ENCODE data around the gene GAMT. TPM values are rescaled to one million over a fixed set of nuclear protein-coding genes. Genes with fewer than 3 reads are reported as not detected.
"Not testable (repeated sequence)": the region's sequence is repeated elsewhere in the genome, so short reads cannot be mapped to it uniquely, and the experiment has no call there.

The GAMT gene
- polyA plus RNA-seq (ENCODE audit: insufficient read length), result 218 TPM

GRCh38 chr19:1401138-1401888 lies at the start of gene GAMT:
Gene GAMT (minus strand): TSS chr19:1401542. CDS start chr19:1401476, 66 bp downstream.
- DNase-seq (ENCODE audit: low read depth), result no peak

DNA sequence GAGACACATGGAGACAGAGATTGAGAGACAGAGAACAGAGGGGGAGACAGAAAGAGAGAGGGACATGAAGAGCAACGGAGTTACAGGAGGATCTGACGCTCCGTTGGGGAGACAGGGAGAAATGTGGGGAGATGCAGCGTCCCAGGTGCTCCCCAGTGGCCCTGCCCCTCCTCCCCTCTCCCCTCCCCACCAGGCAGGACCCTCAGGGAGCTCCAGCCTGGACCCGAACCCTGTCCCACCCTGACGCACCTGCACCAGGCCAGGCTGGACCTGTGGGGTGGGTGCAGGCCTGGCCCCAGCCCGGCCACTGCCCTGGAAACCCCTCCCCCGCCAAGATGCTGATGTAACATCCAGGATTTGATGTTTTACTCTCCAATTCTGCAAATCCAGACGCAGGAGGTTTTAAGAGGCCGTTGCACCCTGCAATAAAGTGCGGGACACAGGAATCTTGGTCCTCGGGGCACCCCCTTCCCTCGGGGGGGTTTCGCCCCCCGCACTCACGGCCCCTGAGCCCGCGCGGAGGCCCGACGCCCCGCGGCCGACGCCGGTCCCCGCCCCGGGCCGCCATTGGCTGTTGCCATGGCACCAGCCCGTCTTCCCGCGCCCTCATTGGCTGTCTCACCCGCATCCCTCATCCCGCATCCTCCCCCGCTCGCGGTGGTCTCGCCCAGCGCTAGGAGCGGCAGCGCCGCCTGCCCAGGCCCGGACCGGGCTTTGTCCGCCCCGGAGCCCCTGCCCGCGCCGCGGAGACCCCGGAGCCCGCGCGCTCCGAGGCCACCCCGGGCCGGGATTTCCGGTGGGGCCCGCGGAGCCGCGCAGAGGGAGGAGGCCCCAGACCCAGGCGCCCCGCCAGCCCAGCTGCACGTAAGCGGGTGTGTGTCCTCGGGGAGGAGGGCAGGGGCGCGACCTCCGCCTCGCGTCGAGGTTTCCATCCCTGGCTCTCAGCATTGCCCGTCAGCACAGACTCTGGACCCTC lies 48.4 kb upstream of the GAMT start, which contains the start of gene APC2:
Gene APC2 (plus strand): TSS at position 655 of the 976 bp plus-strand sequence. CDS start 2,881 bp downstream, outside the sequence.
- DNase-seq (ENCODE audit: low read depth), result no peak

DNA sequence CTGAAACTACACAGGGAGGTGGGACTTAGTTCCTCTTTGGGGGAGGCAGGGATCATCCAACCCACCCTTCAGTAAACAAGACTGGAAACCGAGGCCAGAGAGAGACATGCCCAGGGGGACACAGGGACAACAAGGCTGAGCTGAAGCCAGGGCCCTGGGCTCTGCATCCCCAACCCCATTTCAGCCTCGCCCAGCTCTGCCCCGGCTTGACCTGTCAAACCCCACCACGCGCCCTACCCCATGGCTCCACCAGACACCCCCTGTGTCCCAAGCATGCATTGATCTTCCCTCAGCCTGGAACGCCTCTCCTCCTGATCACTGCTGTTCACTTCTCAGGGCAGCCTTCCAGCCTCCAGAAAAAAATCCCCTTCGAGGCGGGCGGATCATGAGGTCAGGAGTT lies 46.6 kb upstream of the GAMT start:
- no peak for DNase-seq (ENCODE audit: low read depth)

GRCh38 chr19:1447504-1447903 lies 46.2 kb upstream of the GAMT start:
- no peak for DNase-seq (ENCODE audit: low read depth)

DNA sequence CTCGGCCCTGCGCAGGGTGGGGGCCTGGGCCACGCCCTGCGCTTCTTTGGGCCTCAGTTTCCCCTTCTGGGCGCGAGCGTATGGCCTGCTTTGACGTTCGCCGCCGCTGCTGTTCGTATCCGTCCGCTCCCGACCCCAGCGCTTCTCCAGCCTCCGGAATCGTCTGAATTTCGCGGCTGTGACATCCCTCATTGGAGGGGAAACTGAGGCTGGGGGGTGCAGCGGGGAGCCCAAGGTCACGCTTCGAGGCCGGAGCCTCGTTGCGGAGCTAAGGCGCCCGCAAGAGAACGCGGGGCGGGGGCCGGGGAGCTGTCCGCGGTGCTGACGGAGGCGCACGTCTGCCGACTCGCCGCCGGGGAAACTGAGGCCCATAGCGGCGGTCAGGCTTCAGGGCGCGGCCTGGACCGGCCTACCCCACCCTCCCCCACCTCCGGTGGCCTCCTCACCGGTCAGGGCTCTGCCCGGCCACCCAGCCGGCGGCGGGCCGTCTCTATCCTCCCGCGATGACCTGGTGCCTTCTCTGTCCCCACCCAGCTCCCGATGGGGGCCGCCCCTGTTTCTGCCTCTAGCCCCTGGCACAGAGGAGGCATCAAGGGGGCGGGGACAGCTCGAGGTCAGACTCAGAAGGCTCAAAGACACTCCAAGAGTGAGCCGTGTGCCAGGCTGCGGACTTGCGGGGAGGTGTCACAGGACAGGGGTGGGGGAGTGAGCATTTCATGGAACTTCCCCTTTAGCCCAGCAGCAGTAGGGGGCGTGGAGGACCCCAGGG lies 45.6 kb upstream of the GAMT start:
- no peak for DNase-seq (ENCODE audit: low read depth)

GRCh38 chr19:1445932-1446712 lies 44.8 kb upstream of the GAMT start:
- DNase-seq (ENCODE audit: low read depth), result no peak

- no peak for DNase-seq (ENCODE audit: low read depth)
Observed at GRCh38 chr19:1445185-1445931, 44.0 kb upstream of the GAMT start.

GRCh38 chr19:1441677-1442438 lies 40.5 kb upstream of the GAMT start:
- DNase-seq (ENCODE audit: low read depth), result no peak

DNA sequence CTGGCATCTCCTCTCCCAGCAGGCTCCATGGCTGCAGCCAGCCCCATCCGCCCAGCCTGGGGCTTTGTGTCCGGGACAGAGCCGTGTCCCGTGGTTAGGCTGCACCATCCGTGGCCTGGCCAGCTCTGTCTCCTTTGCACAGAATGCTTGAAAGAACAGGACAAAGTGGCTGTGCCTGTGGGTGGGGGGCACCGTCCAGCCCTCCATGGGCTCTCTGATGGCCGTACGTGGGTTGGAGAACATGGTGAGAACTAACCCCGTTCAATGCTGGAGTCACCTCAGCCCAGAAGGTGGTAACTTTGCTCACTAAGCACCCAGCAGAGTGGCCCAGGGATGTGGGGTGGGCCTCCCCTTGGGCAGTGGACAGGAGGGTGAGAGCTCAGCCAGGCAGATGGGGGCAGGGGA lies 39.7 kb upstream of the GAMT start:
- no peak for DNase-seq (ENCODE audit: low read depth)

DNA sequence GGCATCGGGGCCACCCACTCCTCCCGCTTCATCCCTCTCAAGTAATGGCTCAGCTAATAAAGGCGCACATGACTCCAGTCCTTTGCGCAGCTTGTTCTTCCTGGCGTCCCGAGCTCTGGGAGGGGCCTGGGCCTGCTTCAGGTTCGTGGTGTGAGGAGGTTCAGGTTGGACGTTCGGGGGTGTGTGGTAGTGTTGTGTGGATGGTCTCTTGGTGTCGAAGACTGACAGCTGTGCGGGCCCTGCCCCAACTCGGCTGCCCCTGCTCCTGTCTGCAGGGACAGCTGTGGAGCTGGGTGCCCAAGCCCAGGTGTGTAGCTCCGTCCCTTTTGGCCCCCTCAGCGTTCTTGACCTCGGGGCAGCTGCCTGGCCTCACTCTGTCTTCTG lies 39.1 kb upstream of the GAMT start:
- no peak for DNase-seq (ENCODE audit: low read depth)

- DNase-seq (ENCODE audit: low read depth), result not testable (repeated sequence)
Observed at GRCh38 chr19:1439525-1440417, 38.4 kb upstream of the GAMT start.

GRCh38 chr19:1438933-1439354 lies 37.6 kb upstream of the GAMT start:
- DNase-seq (ENCODE audit: low read depth), result no peak

GRCh38 chr19:1438035-1438932 lies 36.9 kb upstream of the GAMT start, which contains the start of gene RPS15:
Gene RPS15 (plus strand): TSS chr19:1438396. CDS start chr19:1438426, 30 bp downstream.
- peak; percentile 89 for DNase-seq (ENCODE audit: low read depth)

DNA sequence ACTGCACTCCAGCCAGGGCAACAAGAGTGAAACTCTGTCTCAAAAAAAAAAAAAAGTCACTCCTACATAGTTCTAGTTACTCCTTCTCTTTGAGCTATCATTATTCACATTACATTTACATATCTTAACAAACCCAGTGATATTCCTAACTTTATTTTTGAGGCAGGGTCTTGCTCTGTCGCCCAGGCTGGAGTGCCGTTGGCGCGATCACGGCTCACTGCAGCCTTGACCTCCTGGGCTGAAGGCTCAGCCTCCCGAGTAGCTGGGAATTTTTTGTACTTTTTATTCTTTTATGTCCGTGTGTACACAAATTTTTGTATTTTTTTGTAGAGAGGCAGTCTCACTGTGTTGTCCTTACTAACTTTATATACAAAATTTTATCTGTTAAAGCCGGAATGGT lies 36.3 kb upstream of the GAMT start:
- DNase-seq (ENCODE audit: low read depth), result no peak

DNA sequence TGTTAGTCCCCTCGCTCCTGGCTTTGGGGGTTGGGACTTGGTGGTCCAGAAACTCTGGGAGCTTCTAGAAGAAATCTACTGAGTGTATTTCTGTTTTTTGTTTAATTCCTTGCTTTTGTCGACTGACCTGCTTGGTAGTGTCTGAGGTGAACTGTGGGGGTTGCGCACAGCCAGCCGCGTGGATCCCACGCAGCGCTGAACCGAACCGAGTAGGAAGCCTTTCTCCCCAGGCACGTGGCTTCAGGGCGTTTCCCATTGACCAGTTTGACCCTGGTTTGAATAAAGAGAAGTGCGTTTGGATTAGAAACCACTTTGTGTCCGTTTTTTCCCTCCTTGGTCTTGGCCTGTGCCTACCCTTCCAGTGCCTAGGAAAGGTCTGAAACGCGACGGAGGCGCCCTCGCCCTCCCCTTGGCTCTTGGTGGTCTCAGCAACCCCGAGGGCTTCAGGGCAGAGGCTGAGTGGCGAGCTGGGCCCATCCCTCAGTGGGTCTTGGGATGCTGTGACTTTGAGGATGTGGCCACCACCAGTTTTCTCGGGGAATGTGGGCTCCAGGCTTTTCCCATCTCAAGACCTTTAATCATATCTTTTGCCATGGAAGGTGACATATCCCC lies 34.1 kb upstream of the GAMT start:
- DNase-seq (ENCODE audit: low read depth), result no peak

DNA sequence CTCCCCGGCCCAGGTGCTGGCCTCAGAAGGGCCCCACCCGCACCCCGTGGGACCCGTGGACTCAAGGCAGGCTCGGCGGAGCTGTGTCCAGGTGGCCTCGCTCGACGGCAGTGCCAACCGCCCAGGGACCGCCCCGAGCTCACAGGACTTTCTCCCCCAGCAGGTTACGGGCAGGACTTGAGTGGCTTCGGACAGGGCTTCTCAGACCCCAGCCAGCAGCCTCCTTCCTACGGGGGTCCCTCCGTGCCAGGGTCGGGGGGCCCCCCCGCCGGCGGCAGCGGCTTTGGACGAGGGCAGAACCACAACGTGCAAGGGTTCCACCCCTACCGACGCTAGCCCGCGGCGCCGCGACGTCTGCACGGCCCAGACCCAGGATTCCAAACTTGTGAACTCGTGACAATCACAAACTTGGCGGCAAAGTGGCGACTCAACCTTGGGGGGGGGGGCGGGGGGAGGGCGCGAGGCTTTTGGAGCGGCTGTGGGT lies 33.3 kb upstream of the GAMT start:
- no peak for DNase-seq (ENCODE audit: low read depth)

DNA sequence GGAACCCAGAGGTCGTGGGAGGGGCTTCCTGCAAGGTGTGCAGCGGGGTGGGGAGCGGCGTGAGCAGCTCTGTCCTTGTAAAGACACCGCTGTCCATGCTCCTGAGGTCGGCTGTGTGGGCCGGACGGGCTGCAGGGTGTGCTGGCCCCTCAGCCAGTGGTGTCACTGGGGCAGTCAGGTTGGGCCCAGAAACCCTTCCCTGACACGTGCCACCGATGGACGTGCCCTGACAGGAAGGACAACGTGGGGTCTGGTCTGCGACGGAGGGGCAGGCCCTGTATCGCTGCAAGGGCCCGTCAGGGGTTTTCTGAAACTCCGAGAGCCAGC lies 32.7 kb upstream of the GAMT start:
- no peak for DNase-seq (ENCODE audit: low read depth)
